H9 (cell line): ENCODE data around the gene TNFAIP3. TPM values are rescaled to one million over a fixed set of nuclear protein-coding genes. Genes with fewer than 3 reads are reported as not detected.

ENCODE experiments used
- DNase-seq: peaks from one replicate; pipeline ENCODE4 v3.0.0-alpha.2; 2017
- H2AFZ ChIP-seq: one replicate; pipeline ENCODE4 v1.6.1; 2013; ENCODE audit warnings: mild to moderate bottlenecking, low read length, control low read depth, moderate library complexity
- H2AK5ac ChIP-seq: 2 replicates; pipeline ENCODE4 v1.6.1; 2013; ENCODE audit warnings: low read length, control low read depth, mixed read lengths; ENCODE audit not compliant: insufficient read length
- H2BK120ac ChIP-seq: one replicate; pipeline ENCODE4 v1.6.1; 2013; ENCODE audit warnings: low read depth, mild to moderate bottlenecking, low read length, control low read depth, inconsistent platforms; ENCODE audit not compliant: poor library complexity, severe bottlenecking
- H2BK12ac ChIP-seq: 2 replicates; pipeline ENCODE4 v1.6.1; 2013; ENCODE audit warnings: low read length, control low read depth, mixed read lengths, low read depth; ENCODE audit not compliant: insufficient read length
- H2BK15ac ChIP-seq: 2 replicates; pipeline ENCODE4 v1.6.1; 2013; ENCODE audit warnings: low read depth, low read length, control low read depth
- H2BK20ac ChIP-seq: one replicate; pipeline ENCODE4 v1.6.1; 2013; ENCODE audit warnings: low read depth, mild to moderate bottlenecking, low read length, control low read depth, inconsistent platforms; ENCODE audit not compliant: poor library complexity, severe bottlenecking
- H2BK5ac ChIP-seq: 2 replicates; pipeline ENCODE4 v1.6.1; 2013; ENCODE audit warnings: low read length, control low read depth, mixed read lengths; ENCODE audit not compliant: insufficient read length
- H3K14ac ChIP-seq: 2 replicates; pipeline ENCODE4 v1.6.1; 2013; ENCODE audit warnings: low read length, control low read depth; ENCODE audit not compliant: insufficient read depth
- H3K18ac ChIP-seq: 2 replicates; pipeline ENCODE4 v1.6.1; 2013; ENCODE audit warnings: low read depth, mild to moderate bottlenecking, mixed read lengths, low read length, control low read depth; ENCODE audit not compliant: insufficient read length
- H3K23ac ChIP-seq: 2 replicates; pipeline ENCODE4 v1.6.1; 2013; ENCODE audit warnings: low read length, control low read depth, mixed read lengths, low read depth; ENCODE audit not compliant: insufficient read length
- H3K23me2 ChIP-seq: 2 replicates; pipeline ENCODE4 v1.6.1; 2013; ENCODE audit warnings: low read depth, mild to moderate bottlenecking, mixed read lengths, low read length, control low read depth; ENCODE audit not compliant: insufficient read length, poor library complexity, severe bottlenecking
- H3K27ac ChIP-seq: 2 replicates; pipeline ENCODE4 v1.5.1; 2013; ENCODE audit warnings: low read length, control low read depth, mixed read lengths, low read depth; ENCODE audit not compliant: insufficient read length
- H3K27me3 ChIP-seq: 2 replicates; pipeline ENCODE4 v1.6.1; 2013; ENCODE audit warnings: low read length, control low read depth, inconsistent platforms; ENCODE audit not compliant: insufficient read depth
- H3K4ac ChIP-seq: 2 replicates; pipeline ENCODE4 v1.6.1; 2013; ENCODE audit warnings: low read depth, mild to moderate bottlenecking, control low read depth, inconsistent platforms, low read length, moderate library complexity
- H3K4me1 ChIP-seq: 2 replicates; pipeline ENCODE4 v1.6.1; 2013; ENCODE audit warnings: low read length, control low read depth, inconsistent platforms; ENCODE audit not compliant: insufficient read depth
- H3K4me2 ChIP-seq: 2 replicates; pipeline ENCODE4 v1.6.1; 2013; ENCODE audit warnings: low read length, control low read depth, mixed read lengths; ENCODE audit not compliant: insufficient read length, insufficient read depth
- H3K56ac ChIP-seq: 2 replicates; pipeline ENCODE4 v1.6.1; 2013; ENCODE audit warnings: low read depth, mild to moderate bottlenecking, mixed read lengths, low read length, control low read depth; ENCODE audit not compliant: insufficient read length
- H3K79me1 ChIP-seq: 2 replicates; pipeline ENCODE4 v1.6.1; 2013; ENCODE audit warnings: low read depth, mild to moderate bottlenecking, moderate library complexity, low read length, control low read depth, inconsistent platforms; ENCODE audit not compliant: insufficient read depth, poor library complexity, severe bottlenecking
- H3K79me2 ChIP-seq: 2 replicates; pipeline ENCODE4 v1.6.1; 2013; ENCODE audit warnings: low read length, control low read depth, inconsistent platforms; ENCODE audit not compliant: insufficient read depth
- H3K9ac ChIP-seq: 2 replicates; pipeline ENCODE4 v1.6.1; 2013; ENCODE audit warnings: low read length, control low read depth, mixed read lengths; ENCODE audit not compliant: insufficient read length; ENCODE audit errors: extremely low read depth
- H3K9me3 ChIP-seq: one replicate; pipeline ENCODE4 v1.6.1; 2013; ENCODE audit warnings: low read depth, low read length, inconsistent platforms; ENCODE audit not compliant: control insufficient read depth
- H3T11ph ChIP-seq: one replicate; pipeline ENCODE4 v1.6.1; 2013; ENCODE audit warnings: mild to moderate bottlenecking, low read length, control low read depth, inconsistent platforms
- H4K20me1 ChIP-seq: one replicate; pipeline ENCODE4 v1.6.1; 2013; ENCODE audit not compliant: control insufficient read depth, insufficient read length, insufficient read depth
- H4K5ac ChIP-seq: 2 replicates; pipeline ENCODE4 v1.6.1; 2013; ENCODE audit warnings: low read depth, mild to moderate bottlenecking, mixed read lengths, low read length, control low read depth; ENCODE audit not compliant: insufficient read length
- H4K8ac ChIP-seq: replicated peaks from 2 replicates; pipeline ENCODE4 v1.6.1; 2013; ENCODE audit warnings: low read length, control low read depth, mixed read lengths, low read depth; ENCODE audit not compliant: insufficient read length
- H4K91ac ChIP-seq: 2 replicates; pipeline ENCODE4 v1.6.1; 2013; ENCODE audit warnings: low read depth, mild to moderate bottlenecking, moderate library complexity, mixed read lengths, low read length, control low read depth; ENCODE audit not compliant: insufficient read length
- H3K27ac Mint-ChIP-seq, 3 experiments: 2 replicates in 2 of 3; 3 replicates in 1 of 3; pipeline ENCODE4 v1.8.0; 2020 to 2021; ENCODE audit warnings: mixed read lengths in 3 of 3, mild to moderate bottlenecking in 1 of 3, moderate library complexity in 1 of 3
- H3K27me3 Mint-ChIP-seq: 2 replicates; pipeline ENCODE4 v1.8.0; 2021; ENCODE audit warnings: low read depth, mild to moderate bottlenecking, moderate library complexity, mixed read lengths
- H3K36me3 Mint-ChIP-seq, 3 experiments: 2 replicates in 2 of 3; 3 replicates in 1 of 3; pipeline ENCODE4 v1.8.0; 2020 to 2021; ENCODE audit warnings: low read depth in 3 of 3, mixed read lengths in 3 of 3; ENCODE audit not compliant: insufficient read depth in 1 of 3
- H3K4me1 Mint-ChIP-seq, 2 experiments: 2 replicates each; pipeline ENCODE4 v1.8.0; 2020; ENCODE audit warnings: mixed read lengths in 2 of 2
- H3K4me3 Mint-ChIP-seq, 2 experiments: 2 replicates in 1 of 2; 3 replicates in 1 of 2; pipeline ENCODE4 v1.8.0; 2020 to 2021; ENCODE audit warnings: mild to moderate bottlenecking in 2 of 2, mixed read lengths in 2 of 2, moderate library complexity in 1 of 2
- H3K9me3 Mint-ChIP-seq, 2 experiments: 2 replicates in 1 of 2; 3 replicates in 1 of 2; pipeline ENCODE4 v1.8.0; 2020; ENCODE audit warnings: mild to moderate bottlenecking in 2 of 2, mixed read lengths in 2 of 2, moderate library complexity in 1 of 2
- WGBS: extraction: QIAGEN DNeasy Blood & Tissue Kit; methylation state at CpG from one replicate; pipeline ENCODE4 v1.1.7; 2013; ENCODE audit warnings: missing lambda C conversion rate, low lambda C conversion rate, mixed read lengths; ENCODE audit not compliant: insufficient read length; ENCODE audit errors: extremely low coverage; 5-methylcytosine and 5-hydroxymethylcytosine counted together
- total RNA-seq: library from RNA; stranded (reverse); gene quantifications from 2 replicates; pipeline ENCODE4 v1.2.1, GENCODE V29; 2021
- TF ChIP-seq, protein P1 (sequence below): fragments of 200-600 bp; sonication (generic); conservative IDR thresholded peaks from 3 replicates; pipeline ENCODE4 v1.8.0; 2021; ENCODE audit warnings: antibody characterized with exemption, mild to moderate bottlenecking

TNFAIP3 gene
- total RNA-seq, 1 experiment from 2014 or later = 3.7 TPM

DNA sequence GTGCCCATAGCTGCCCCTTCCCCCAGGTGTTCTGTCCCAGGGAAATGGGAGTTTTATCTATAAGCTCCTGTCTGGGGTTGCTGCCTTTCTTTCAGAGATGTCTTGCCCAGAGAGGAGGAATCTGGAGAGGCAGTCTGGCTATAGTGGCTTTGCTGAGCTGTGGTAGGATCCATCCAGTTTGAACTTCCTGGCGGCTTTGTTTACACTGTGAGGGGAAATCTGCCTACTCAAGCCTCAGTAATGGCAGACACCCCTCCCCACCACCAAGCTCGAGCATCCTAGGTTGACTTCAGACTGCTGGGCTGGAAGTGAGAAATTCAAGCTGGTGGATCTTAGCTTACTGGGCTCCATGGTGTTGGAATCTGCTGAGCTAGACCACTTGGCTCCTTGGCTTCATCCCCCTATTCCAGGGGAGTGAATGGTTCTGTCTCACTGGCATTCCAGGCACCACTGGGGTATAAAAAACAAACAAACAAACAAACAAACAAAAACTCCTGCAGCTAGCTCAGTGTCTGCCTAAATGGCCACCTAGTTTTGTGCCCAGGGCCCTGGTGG lies 24.0 kb downstream of the TNFAIP3 start:
- Histone ChIP-seq H4K8ac (no peak overlapping the region), H3K27me3 (no peaks in the 10 kb centered on the region), H2BK20ac (no peak overlapping the region), H3T11ph (no peak overlapping the region), H2AK5ac (no peak overlapping the region), H3K9ac (no peak overlapping the region), H3K27ac (no peak overlapping the region), H3K4ac (no peak overlapping the region), H2BK15ac (no peak overlapping the region), H3K79me1 (no peaks in the 10 kb centered on the region), H3K56ac (no peak overlapping the region), H3K14ac (no peak overlapping the region), H3K18ac (no peak overlapping the region), H4K5ac (no peak overlapping the region), H3K4me1 (no peaks in the 10 kb centered on the region; the same call in 1 of the 2 replicates), H3K79me2 (no peaks in the 10 kb centered on the region), H4K91ac (no peak overlapping the region), H4K20me1 (no peaks in the 10 kb centered on the region), H2AFZ (no peak overlapping the region), H2BK120ac (no peak overlapping the region), H2BK5ac (no peak overlapping the region), H2BK12ac (no peak overlapping the region), H3K4me2 (no peak overlapping the region), H3K23ac (no peak overlapping the region), H3K9me3 (no peaks in the 10 kb centered on the region), H3K23me2 (no peaks in the 10 kb centered on the region)
- no peak overlapping the region for H3K4me3 Mint-ChIP-seq
- H3K4me1 Mint-ChIP-seq = no peaks in the 10 kb centered on the region
- H3K9me3 Mint-ChIP-seq = peaks cover 0 to 14% of the 10 kb centered on the region in 2 experiments; a peak in 3 of 5 replicates
- H3K36me3 Mint-ChIP-seq = no peaks in the 10 kb centered on the region
- no CpG with 5 or more reads among the region's 2 CpGs for WGBS
- TF ChIP-seq, protein P1, sequence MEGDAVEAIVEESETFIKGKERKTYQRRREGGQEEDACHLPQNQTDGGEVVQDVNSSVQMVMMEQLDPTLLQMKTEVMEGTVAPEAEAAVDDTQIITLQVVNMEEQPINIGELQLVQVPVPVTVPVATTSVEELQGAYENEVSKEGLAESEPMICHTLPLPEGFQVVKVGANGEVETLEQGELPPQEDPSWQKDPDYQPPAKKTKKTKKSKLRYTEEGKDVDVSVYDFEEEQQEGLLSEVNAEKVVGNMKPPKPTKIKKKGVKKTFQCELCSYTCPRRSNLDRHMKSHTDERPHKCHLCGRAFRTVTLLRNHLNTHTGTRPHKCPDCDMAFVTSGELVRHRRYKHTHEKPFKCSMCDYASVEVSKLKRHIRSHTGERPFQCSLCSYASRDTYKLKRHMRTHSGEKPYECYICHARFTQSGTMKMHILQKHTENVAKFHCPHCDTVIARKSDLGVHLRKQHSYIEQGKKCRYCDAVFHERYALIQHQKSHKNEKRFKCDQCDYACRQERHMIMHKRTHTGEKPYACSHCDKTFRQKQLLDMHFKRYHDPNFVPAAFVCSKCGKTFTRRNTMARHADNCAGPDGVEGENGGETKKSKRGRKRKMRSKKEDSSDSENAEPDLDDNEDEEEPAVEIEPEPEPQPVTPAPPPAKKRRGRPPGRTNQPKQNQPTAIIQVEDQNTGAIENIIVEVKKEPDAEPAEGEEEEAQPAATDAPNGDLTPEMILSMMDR = no peak
- H3K27ac Mint-ChIP-seq = no peak overlapping the region
- no peak for DNase-seq
- H3K27me3 Mint-ChIP-seq = peaks cover 6% of the 10 kb centered on the region
